HL-60 (cell line): ENCODE measurements around the gene PXDC1.
A peak's percentile ranks its signal among the peaks of the same experiment; 100 is the strongest.

Experiments used
- DNase-seq, 2 experiments: peaks; one replicate each; pipeline ENCODE4 v3.0.0-alpha.2; 2010 to 2020; ENCODE audit warnings: low read depth in 1 of 2, low spot score in 1 of 2
- H3K27ac ChIP-seq: fragments of 250-450 bp; sonication (Bioruptor Pico); replicated peaks from 2 replicates; pipeline ENCODE4 v1.5.1; 2020; ENCODE audit warnings: mild to moderate bottlenecking, moderate library complexity
- H3K27me3 ChIP-seq: fragments of 250-450 bp; sonication (Bioruptor Pico); 2 replicates; pipeline ENCODE4 v1.5.1; 2021; ENCODE audit warnings: mild to moderate bottlenecking, moderate library complexity; ENCODE audit not compliant: insufficient read depth, poor library complexity, severe bottlenecking
- H3K4me3 ChIP-seq: replicated peaks from 2 replicates; pipeline ENCODE4 v1.5.1; 2011; ENCODE audit warnings: mild to moderate bottlenecking, control low read depth, low read length; ENCODE audit not compliant: insufficient read depth
- GABPA ChIP-seq: IDR thresholded peaks from 2 replicates; pipeline ENCODE4 v1.6.1; 2012; ENCODE audit warnings: low read depth
- POLR2AphosphoS5 ChIP-seq: IDR thresholded peaks from 2 replicates; pipeline ENCODE4 v1.6.1; 2012; ENCODE audit warnings: low read depth
- SPI1 ChIP-seq: IDR thresholded peaks from 2 replicates; pipeline ENCODE4 v1.6.1; 2012; ENCODE audit warnings: low read depth, mild to moderate bottlenecking, borderline replicate concordance
- TF ChIP-seq, protein P1 (sequence below): IDR thresholded peaks from one replicate; pipeline ENCODE4 v1.5.1; 2011; ENCODE audit warnings: low read length, control low read depth, inconsistent platforms; ENCODE audit not compliant: insufficient read depth
- TF ChIP-seq, protein P2 (sequence below): IDR thresholded peaks from 2 replicates; pipeline ENCODE4 v1.6.1; 2012; ENCODE audit warnings: low read depth; ENCODE audit not compliant: insufficient replicate concordance

The PXDC1 gene

DNA sequence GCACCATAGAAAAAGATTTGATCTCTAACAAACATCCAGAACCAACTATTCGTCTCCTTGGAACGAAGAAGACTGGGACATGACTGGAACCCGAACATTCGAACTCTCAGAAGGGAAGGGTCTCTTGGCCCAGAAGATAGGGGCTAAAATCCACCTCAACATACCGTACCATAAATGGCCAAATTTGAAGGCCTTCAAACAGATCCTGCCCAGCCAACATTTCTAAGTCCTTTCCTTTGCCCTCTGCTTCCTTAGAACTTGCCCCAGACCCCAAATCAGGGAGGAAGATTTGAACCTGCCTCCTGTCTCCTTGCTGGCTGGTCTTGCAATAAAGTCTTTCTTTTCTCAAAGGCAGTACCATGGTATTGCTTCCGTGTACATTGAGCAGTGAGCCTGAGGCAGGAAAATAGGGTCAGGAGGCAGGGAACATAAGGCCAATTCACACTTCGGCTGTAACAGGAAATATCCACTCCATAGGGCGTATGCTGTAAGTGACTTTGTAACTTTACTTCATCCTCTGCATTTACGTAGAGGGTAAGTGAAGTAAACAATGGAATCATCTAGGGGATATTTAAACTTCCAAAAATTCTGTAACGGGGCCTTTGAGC, 1.8 kb upstream of the PXDC1 start:
- DNase-seq, result no peak
- no peak overlapping the region for H3K4me3 ChIP-seq
- no peak overlapping the region for H3K27ac ChIP-seq
- H3K27me3 ChIP-seq, result peaks cover 42% of the 10 kb centered on the region
- TF ChIP-seq GABPA (no peak), SPI1 (no peak), POLR2AphosphoS5 (no peak)
- TF ChIP-seq, protein P1, sequence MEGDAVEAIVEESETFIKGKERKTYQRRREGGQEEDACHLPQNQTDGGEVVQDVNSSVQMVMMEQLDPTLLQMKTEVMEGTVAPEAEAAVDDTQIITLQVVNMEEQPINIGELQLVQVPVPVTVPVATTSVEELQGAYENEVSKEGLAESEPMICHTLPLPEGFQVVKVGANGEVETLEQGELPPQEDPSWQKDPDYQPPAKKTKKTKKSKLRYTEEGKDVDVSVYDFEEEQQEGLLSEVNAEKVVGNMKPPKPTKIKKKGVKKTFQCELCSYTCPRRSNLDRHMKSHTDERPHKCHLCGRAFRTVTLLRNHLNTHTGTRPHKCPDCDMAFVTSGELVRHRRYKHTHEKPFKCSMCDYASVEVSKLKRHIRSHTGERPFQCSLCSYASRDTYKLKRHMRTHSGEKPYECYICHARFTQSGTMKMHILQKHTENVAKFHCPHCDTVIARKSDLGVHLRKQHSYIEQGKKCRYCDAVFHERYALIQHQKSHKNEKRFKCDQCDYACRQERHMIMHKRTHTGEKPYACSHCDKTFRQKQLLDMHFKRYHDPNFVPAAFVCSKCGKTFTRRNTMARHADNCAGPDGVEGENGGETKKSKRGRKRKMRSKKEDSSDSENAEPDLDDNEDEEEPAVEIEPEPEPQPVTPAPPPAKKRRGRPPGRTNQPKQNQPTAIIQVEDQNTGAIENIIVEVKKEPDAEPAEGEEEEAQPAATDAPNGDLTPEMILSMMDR, result no peak
- TF ChIP-seq, protein P2, sequence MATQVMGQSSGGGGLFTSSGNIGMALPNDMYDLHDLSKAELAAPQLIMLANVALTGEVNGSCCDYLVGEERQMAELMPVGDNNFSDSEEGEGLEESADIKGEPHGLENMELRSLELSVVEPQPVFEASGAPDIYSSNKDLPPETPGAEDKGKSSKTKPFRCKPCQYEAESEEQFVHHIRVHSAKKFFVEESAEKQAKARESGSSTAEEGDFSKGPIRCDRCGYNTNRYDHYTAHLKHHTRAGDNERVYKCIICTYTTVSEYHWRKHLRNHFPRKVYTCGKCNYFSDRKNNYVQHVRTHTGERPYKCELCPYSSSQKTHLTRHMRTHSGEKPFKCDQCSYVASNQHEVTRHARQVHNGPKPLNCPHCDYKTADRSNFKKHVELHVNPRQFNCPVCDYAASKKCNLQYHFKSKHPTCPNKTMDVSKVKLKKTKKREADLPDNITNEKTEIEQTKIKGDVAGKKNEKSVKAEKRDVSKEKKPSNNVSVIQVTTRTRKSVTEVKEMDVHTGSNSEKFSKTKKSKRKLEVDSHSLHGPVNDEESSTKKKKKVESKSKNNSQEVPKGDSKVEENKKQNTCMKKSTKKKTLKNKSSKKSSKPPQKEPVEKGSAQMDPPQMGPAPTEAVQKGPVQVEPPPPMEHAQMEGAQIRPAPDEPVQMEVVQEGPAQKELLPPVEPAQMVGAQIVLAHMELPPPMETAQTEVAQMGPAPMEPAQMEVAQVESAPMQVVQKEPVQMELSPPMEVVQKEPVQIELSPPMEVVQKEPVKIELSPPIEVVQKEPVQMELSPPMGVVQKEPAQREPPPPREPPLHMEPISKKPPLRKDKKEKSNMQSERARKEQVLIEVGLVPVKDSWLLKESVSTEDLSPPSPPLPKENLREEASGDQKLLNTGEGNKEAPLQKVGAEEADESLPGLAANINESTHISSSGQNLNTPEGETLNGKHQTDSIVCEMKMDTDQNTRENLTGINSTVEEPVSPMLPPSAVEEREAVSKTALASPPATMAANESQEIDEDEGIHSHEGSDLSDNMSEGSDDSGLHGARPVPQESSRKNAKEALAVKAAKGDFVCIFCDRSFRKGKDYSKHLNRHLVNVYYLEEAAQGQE, result no peak

DNA sequence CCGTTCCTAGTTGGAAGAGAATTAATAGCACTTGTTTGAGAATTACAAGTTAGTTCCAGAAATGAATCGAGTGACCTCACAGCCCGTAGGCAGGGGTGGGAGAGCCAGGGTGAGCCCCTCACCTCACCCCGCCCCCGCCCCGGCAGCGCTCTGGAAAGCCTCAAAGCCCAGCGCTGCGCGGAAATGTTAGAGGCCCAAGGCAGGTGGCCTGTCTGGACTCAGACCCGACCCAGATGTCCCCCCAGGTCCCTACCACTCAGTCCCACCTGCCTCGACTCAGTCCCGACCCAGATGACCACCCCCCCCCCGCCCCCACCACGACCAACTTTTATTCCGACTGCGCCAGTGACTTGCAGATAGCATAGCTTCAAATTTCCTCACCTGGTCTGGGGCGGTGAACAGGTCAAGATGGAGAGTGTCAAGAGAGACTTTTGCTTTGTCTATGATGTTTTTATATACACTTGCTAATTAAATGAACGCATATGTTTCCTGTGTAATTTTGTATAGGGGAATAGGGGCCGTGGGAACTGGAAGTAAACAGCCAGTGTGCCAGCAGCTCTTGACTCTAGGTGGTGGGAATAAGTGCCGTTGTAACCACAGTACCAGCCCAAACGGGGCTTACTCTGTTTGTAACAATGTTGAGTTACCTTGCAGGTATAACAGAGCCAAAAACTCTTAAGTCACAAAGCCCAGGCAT, 1.2 kb upstream of the PXDC1 start:
- H3K27me3 ChIP-seq, result peaks cover 42% of the 10 kb centered on the region

DNA sequence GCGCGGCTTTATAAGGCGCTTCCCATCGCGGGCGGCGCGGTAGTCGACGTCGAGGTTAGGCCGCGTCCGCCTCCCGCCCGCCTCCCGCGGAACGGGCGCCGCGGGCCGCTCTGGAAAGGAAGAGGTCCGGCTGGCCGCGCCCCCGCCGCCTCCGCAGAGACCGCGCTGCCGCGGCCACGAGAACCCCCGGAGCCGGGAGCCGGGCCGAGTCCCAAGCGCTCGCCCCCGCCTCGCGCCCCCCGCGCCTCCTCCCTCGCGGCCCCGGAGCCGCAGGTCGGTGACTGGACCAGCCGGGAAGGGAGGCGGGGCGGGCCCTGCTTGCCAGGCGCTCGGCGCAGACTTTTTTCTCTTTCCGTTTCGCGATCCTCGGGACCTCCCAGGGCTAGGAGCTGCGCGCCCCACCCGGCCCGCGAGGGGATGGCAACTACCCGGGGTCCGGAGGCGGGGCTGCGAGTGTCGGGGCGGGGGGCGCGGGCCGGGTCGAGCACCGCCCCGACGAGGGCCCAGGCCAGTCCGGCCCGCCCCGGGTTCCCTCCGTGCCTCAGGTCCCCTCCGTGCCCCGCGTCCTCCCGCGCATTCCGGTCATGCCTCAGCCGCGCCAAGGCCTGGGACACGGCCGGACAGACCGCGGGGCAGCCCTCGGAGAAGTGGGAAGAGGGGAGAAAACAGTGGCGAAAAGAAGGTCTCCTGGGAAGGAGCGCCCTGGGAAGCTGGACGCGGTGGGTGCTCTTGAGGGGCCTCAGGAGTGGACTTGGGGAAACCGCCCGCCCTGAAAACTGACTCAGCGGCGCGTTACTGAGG, 417 bp upstream of the PXDC1 start:
- H3K4me3 ChIP-seq, result peak overlapping the region; percentile 31
- no peak for DNase-seq
- no peak overlapping the region for H3K27ac ChIP-seq
- TF ChIP-seq, protein P2, result no peak
- TF ChIP-seq SPI1 (no peak), POLR2AphosphoS5 (no peak), GABPA (no peak)
- TF ChIP-seq, protein P1, result no peak
- H3K27me3 ChIP-seq, result peaks cover 42% of the 10 kb centered on the region

More for the DNA sequence above, 1.2 kb upstream of the PXDC1 start:
- Histone ChIP-seq H3K27ac (no peak overlapping the region), H3K4me3 (no peak overlapping the region)
- no peak for TF ChIP-seq POLR2AphosphoS5
- TF ChIP-seq, protein P1, result no peak
- no peak for DNase-seq
